HG03045 (cell line): ENCODE data around the gene DDX27.
A peak's percentile ranks its signal among the peaks of the same experiment; 100 is the strongest.

Source experiments
- ATAC-seq: cut with Tn5 transposase; IDR thresholded peaks from one replicate; pipeline ENCODE4 v1.9.1; 2021; ENCODE audit warnings: mild to moderate bottlenecking, moderate library complexity; ENCODE audit not compliant: unreplicated experiment

Gene DDX27

GRCh38 chr20:49203746-49204145, 15.5 kb upstream of the DDX27 start:
- ATAC-seq, result no peak

GRCh38 chr20:49207076-49207475, 12.1 kb upstream of the DDX27 start:
- no peak for ATAC-seq

- ATAC-seq, result no peak
Measured at GRCh38 chr20:49210101-49210756, 9.0 kb upstream of the DDX27 start.

GRCh38 chr20:49210757-49211110, 8.5 kb upstream of the DDX27 start:
- no peak for ATAC-seq

GRCh38 chr20:49214571-49214970, 4.6 kb upstream of the DDX27 start:
- no peak for ATAC-seq

- no peak for ATAC-seq
Measured at GRCh38 chr20:49215232-49215631, 4.0 kb upstream of the DDX27 start.

GRCh38 chr20:49216991-49217578, 2.1 kb upstream of the DDX27 start:
- ATAC-seq, result no peak

- ATAC-seq, result peak; percentile 2
Measured at GRCh38 chr20:49218739-49219090, 501 bp upstream of the DDX27 start.

GRCh38 chr20:49219924-49220831, 962 bp downstream of the DDX27 start:
- no peak for ATAC-seq

GRCh38 chr20:49225896-49226295, 6.7 kb downstream of the DDX27 start:
- no peak for ATAC-seq

GRCh38 chr20:49228676-49229075, 9.5 kb downstream of the DDX27 start:
- no peak for ATAC-seq

- no peak for ATAC-seq
Measured at GRCh38 chr20:49229381-49229780, 10.2 kb downstream of the DDX27 start.

- no peak for ATAC-seq
Measured at GRCh38 chr20:49230021-49230420, 10.8 kb downstream of the DDX27 start.

- no peak for ATAC-seq
Measured at GRCh38 chr20:49230561-49231133, 11.4 kb downstream of the DDX27 start.

- no peak for ATAC-seq
Measured at GRCh38 chr20:49231471-49231870, 12.3 kb downstream of the DDX27 start.

- ATAC-seq, result no peak
Measured at GRCh38 chr20:49233226-49233625, 14.0 kb downstream of the DDX27 start.

- no peak for ATAC-seq
Measured at GRCh38 chr20:49234831-49235230, 15.6 kb downstream of the DDX27 start.

- no peak for ATAC-seq
Measured at GRCh38 chr20:49236301-49236700, 17.1 kb downstream of the DDX27 start.

GRCh38 chr20:49237531-49237930, 18.3 kb downstream of the DDX27 start:
- no peak for ATAC-seq

- ATAC-seq, result no peak
Measured at GRCh38 chr20:49245921-49246740, 26.9 kb downstream of the DDX27 start.

- ATAC-seq, result no peak
Measured at GRCh38 chr20:49247169-49247723, 28.0 kb downstream of the DDX27 start.
